GM23248 (cell line): Measurements from ENCODE around the gene AMZ2. TPM values are rescaled to one million over a fixed set of nuclear protein-coding genes. Genes with fewer than 3 reads are reported as not detected.
A peak's percentile ranks its signal among the peaks of the same experiment; 100 is the strongest.
"Not testable (repeated sequence)": the region's sequence is repeated elsewhere in the genome, so short reads cannot be mapped to it uniquely, and the experiment has no call there.

ENCODE experiments used
- DNase-seq: peaks from one replicate; pipeline ENCODE4 v3.0.0-alpha.2; 2015
- H2AFZ ChIP-seq: fragments of 200-600 bp; sonication (generic); 2 replicates; pipeline ENCODE4 v1.6.1; 2016; ENCODE audit warnings: antibody characterized with exemption
- H3F3A ChIP-seq: fragments of 200-600 bp; sonication (generic); 2 replicates; pipeline ENCODE4 v1.6.1; 2016; ENCODE audit warnings: mild to moderate bottlenecking, antibody characterized with exemption, mixed run types; ENCODE audit not compliant: insufficient read depth
- H3K27ac ChIP-seq: fragments of 200-600 bp; sonication (generic); 2 replicates; pipeline ENCODE4 v1.5.1; 2016; ENCODE audit warnings: mild to moderate bottlenecking
- H3K27me3 ChIP-seq: fragments of 200-600 bp; sonication (generic); replicated peaks from 2 replicates; pipeline ENCODE4 v1.6.1; 2016; ENCODE audit warnings: mild to moderate bottlenecking; ENCODE audit not compliant: insufficient read depth
- H3K36me3 ChIP-seq: fragments of 200-600 bp; sonication (generic); 2 replicates; pipeline ENCODE4 v1.6.1; 2016; ENCODE audit warnings: low read depth, mild to moderate bottlenecking
- H3K4me1 ChIP-seq: fragments of 200-600 bp; sonication (generic); 2 replicates; pipeline ENCODE4 v1.6.1; 2016; ENCODE audit warnings: mild to moderate bottlenecking; ENCODE audit not compliant: insufficient read depth
- H3K4me2 ChIP-seq: fragments of 200-600 bp; sonication (generic); one replicate; pipeline ENCODE4 v1.6.1; 2016; ENCODE audit warnings: mild to moderate bottlenecking; ENCODE audit not compliant: unreplicated experiment
- H3K4me3 ChIP-seq: fragments of 200-600 bp; sonication (generic); 2 replicates; pipeline ENCODE4 v1.5.1; 2016; ENCODE audit warnings: mild to moderate bottlenecking
- H3K79me2 ChIP-seq: fragments of 200-600 bp; sonication (generic); 2 replicates; pipeline ENCODE4 v1.6.1; 2016; ENCODE audit warnings: mild to moderate bottlenecking; ENCODE audit not compliant: insufficient read depth
- H3K9ac ChIP-seq: fragments of 200-600 bp; sonication (generic); 2 replicates; pipeline ENCODE4 v1.6.1; 2016; ENCODE audit warnings: mild to moderate bottlenecking
- H3K9me2 ChIP-seq: fragments of 200-600 bp; sonication (generic); 2 replicates; pipeline ENCODE4 v1.6.1; 2016; ENCODE audit warnings: mixed run types, mild to moderate bottlenecking, moderate library complexity; ENCODE audit not compliant: insufficient read depth
- H3K9me3 ChIP-seq: fragments of 200-600 bp; sonication (generic); one replicate; pipeline ENCODE4 v1.6.1; 2017; ENCODE audit warnings: low read depth
- H4K20me1 ChIP-seq: fragments of 200-600 bp; sonication (generic); 2 replicates; pipeline ENCODE4 v1.6.0; 2016; ENCODE audit not compliant: insufficient read depth
- EZH2 ChIP-seq: fragments of 200-600 bp; sonication (generic); IDR thresholded peaks from 2 replicates; pipeline ENCODE4 v1.6.1; 2018; ENCODE audit warnings: antibody characterized with exemption, mild to moderate bottlenecking; ENCODE audit not compliant: insufficient read depth, poor library complexity, severe bottlenecking
- EZH2phosphoT487 ChIP-seq: fragments of 200-600 bp; sonication (generic); IDR thresholded peaks from 2 replicates; pipeline ENCODE4 v1.6.1; 2018; ENCODE audit warnings: antibody characterized with exemption, moderate library complexity, mild to moderate bottlenecking, low read depth; ENCODE audit not compliant: insufficient read depth
- WGBS, 2 experiments: methylation state at CpG; one replicate each; pipeline ENCODE4 v1.1.6; 2015 to 2017; ENCODE audit warnings: low lambda C conversion rate in 2 of 2, low coverage in 1 of 2; ENCODE audit errors: missing lambda C conversion rate in 2 of 2; 5-methylcytosine and 5-hydroxymethylcytosine counted together
- in situ Hi-C: fragments of 300-500 bp; cut with MboI; formaldehyde crosslinking; loops from 2 replicates; pipeline ENCODE4 v1.15.0; 2020
- polyA plus RNA-seq: library from polyadenylated mRNA; unstranded; fragments of >200 nt; fragmentation: Nextera tagmentation; extraction: Ambion mirVana; gene quantifications from 2 replicates; pipeline ENCODE4 v1.2.1, GENCODE V29; 2016
- total RNA-seq: library from RNA; depleted of rRNA; stranded (reverse); fragments of >200 nt; shearing (Covaris generic); gene quantifications from 2 replicates; pipeline ENCODE4 v1.2.3, GENCODE V29; 2014

Gene AMZ2
- total and polyA plus RNA-seq, 2 experiments from 2014 or later, result 96.7 to 117 TPM

GRCh38 chr17:68260051-68260762 is 12.4 kb downstream of the AMZ2 start:
- DNase-seq, result no peak
- H3K36me3 ChIP-seq, result peaks cover 5% of the 10 kb centered on the region; the same call in 1 of the 2 replicates
- no peak overlapping the region for H3K4me3 ChIP-seq
- in situ Hi-C loops, result loop anchor here (10.0 kb wide), 2 partner anchors 135 to 165 kb away; no protein-coding TSS in a partner anchor
- H3K79me2 ChIP-seq, result no peaks in the 10 kb centered on the region
- TF ChIP-seq EZH2phosphoT487 (no peak), EZH2 (no peak)
- no peak overlapping the region for H3K4me2 ChIP-seq
- H3K27ac ChIP-seq, result no peak overlapping the region
- H3F3A ChIP-seq, result no peaks in the 10 kb centered on the region
- H3K4me1 ChIP-seq, result no peaks in the 10 kb centered on the region; the same call in 1 of the 2 replicates
- 74% methylated on average over 9 of the region's 9 CpGs for WGBS, 2 experiments
- no peaks in the 10 kb centered on the region for H4K20me1 ChIP-seq
- H3K9me2 ChIP-seq, result no peaks in the 10 kb centered on the region
- no peaks in the 10 kb centered on the region for H3K9me3 ChIP-seq
- no peak overlapping the region for H2AFZ ChIP-seq
- H3K27me3 ChIP-seq, result no peaks in the 10 kb centered on the region
- H3K9ac ChIP-seq, result no peak overlapping the region

DNA sequence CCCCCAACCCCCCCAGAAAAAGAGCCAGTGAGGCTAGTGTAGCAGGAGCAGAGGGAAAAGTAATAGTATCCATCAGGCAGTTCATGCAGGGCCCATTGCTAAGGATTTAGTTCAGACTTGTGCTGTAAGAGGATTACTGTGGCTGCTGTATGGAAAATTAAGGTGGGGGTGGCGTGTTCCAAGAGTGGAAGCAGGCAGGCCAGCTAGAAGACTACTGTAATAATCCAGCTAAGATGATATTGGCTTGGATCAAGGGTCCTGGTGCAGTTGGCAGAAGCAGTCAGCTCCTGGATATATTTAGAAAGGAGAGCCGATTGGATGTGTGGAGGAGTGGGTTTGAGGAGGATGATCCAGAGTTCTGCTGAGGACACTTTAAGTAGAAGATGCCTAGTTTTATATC is 14.6 kb downstream of the AMZ2 start:
- H2AFZ ChIP-seq, H3K4me1 ChIP-seq, H3K9ac ChIP-seq, H3K9me3 ChIP-seq, H3K79me2 ChIP-seq, H3K27me3 ChIP-seq, H3K36me3 ChIP-seq, H3K4me3 ChIP-seq, H4K20me1 ChIP-seq, H3F3A ChIP-seq, H3K9me2 ChIP-seq, H3K27ac ChIP-seq, DNase-seq, H3K4me2 ChIP-seq: not testable (repeated sequence)
- 46 to 51% methylated on average over 2 of the region's 2 CpGs for WGBS, 2 experiments
- in situ Hi-C loops, result loop anchor here (10.0 kb wide), 2 partner anchors 132 to 162 kb away; no protein-coding TSS in a partner anchor

- not testable (repeated sequence) for H3K27me3 ChIP-seq, H3K9ac ChIP-seq, H3K79me2 ChIP-seq, H3K27ac ChIP-seq, H3K4me1 ChIP-seq, H3K36me3 ChIP-seq, H3K4me3 ChIP-seq, H3F3A ChIP-seq, H4K20me1 ChIP-seq, H3K9me2 ChIP-seq, DNase-seq, H3K9me3 ChIP-seq, H3K4me2 ChIP-seq
- in situ Hi-C loops, result loop anchor here (10.0 kb wide), 2 partner anchors 132 to 162 kb away; no protein-coding TSS in a partner anchor
- 0 out of 2 replicates have a peak overlapping the region, but pooled peaks have one; percentile 23 for H2AFZ ChIP-seq
- 11 to 12% methylated on average over 9 of the region's 9 CpGs for WGBS, 2 experiments
Measured at GRCh38 chr17:68263101-68263681, 15.3 kb downstream of the AMZ2 start.

GRCh38 chr17:68265833-68266232 is 18.0 kb downstream of the AMZ2 start:
- WGBS, 2 experiments, result 52 to 58% methylated on average over 2 of the region's 2 CpGs

More at GRCh38 chr17:68265833-68266232, 18.0 kb downstream of the AMZ2 start:
- H3K9ac ChIP-seq, H3K4me1 ChIP-seq, H3K9me3 ChIP-seq, H3K27ac ChIP-seq, H2AFZ ChIP-seq, H3K4me2 ChIP-seq, H3K36me3 ChIP-seq, H3K4me3 ChIP-seq, H3K9me2 ChIP-seq, H3K27me3 ChIP-seq, DNase-seq, H4K20me1 ChIP-seq, H3K79me2 ChIP-seq, H3F3A ChIP-seq: not testable (repeated sequence)
- in situ Hi-C loops, result loop anchor here (10.0 kb wide), 2 partner anchors 129 to 159 kb away; no protein-coding TSS in a partner anchor
